Neural progenitor cell (in vitro differentiated cells): ENCODE measurements around the gene SHISAL1.

Experiments
- EZH2 ChIP-seq: fragments of 200-600 bp; sonication (generic); IDR thresholded peaks from 2 replicates; pipeline ENCODE4 v1.6.1; 2017; ENCODE audit warnings: antibody characterized with exemption, mild to moderate bottlenecking, moderate library complexity
- EZH2phosphoT487 ChIP-seq: fragments of 200-600 bp; sonication (generic); IDR thresholded peaks from 2 replicates; pipeline ENCODE4 v1.6.1; 2017; ENCODE audit warnings: antibody characterized with exemption
- TF ChIP-seq, protein P1 (sequence below): fragments of 200-600 bp; sonication (generic); IDR thresholded peaks from 2 replicates; pipeline ENCODE4 v1.5.1; 2017; ENCODE audit warnings: antibody characterized with exemption, mild to moderate bottlenecking

DNA sequence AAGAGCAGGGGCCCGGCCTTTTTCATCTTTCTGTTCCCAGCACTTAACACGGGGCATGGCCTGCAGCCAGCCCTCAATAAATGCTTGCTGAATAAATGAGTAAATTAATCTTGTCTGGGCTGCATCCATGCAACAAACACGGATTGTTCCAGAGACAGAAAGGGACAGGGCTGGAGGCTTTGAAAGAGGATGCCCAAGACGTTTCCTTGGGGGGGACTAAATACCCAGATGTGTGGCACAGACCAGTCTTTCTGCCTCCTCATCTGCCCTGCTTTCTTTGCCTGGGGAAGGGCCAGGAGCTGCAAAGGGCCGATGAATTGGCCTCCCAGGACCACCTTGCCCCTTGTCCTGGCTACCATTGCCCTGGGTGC lies 40.4 kb downstream of the SHISAL1 start:
- TF ChIP-seq, protein P1, sequence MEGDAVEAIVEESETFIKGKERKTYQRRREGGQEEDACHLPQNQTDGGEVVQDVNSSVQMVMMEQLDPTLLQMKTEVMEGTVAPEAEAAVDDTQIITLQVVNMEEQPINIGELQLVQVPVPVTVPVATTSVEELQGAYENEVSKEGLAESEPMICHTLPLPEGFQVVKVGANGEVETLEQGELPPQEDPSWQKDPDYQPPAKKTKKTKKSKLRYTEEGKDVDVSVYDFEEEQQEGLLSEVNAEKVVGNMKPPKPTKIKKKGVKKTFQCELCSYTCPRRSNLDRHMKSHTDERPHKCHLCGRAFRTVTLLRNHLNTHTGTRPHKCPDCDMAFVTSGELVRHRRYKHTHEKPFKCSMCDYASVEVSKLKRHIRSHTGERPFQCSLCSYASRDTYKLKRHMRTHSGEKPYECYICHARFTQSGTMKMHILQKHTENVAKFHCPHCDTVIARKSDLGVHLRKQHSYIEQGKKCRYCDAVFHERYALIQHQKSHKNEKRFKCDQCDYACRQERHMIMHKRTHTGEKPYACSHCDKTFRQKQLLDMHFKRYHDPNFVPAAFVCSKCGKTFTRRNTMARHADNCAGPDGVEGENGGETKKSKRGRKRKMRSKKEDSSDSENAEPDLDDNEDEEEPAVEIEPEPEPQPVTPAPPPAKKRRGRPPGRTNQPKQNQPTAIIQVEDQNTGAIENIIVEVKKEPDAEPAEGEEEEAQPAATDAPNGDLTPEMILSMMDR, result no peak
- TF ChIP-seq EZH2 (no peak), EZH2phosphoT487 (no peak)
